IMR-90 (cell line): ENCODE measurements around the gene HHLA2. TPM values are rescaled to one million over a fixed set of nuclear protein-coding genes. Genes with fewer than 3 reads are reported as not detected.
A peak's percentile ranks its signal among the peaks of the same experiment; 100 is the strongest.

Experiments used
- ATAC-seq: fragments of 200-7000 bp; cut with Tn5 transposase; 2 replicates; pipeline ENCODE4 v1.9.1; 2020; ENCODE audit warnings: low read depth, mild to moderate bottlenecking, moderate library complexity
- BruUV-seq: library from RNA; stranded (reverse); fragments of 400-500 nt; replicated peaks from 2 replicates; lab custom pipeline; 2021; lab: Mats Ljungman, UMichigan
- CTCF ChIA-PET: fragments of 300-600 bp; formaldehyde crosslinking; extraction: SDS; loops from one replicate; lab custom pipeline; 2021; ENCODE audit warnings: antibody characterized with exemption; lab: Yijun Ruan, JAX
- POLR2A ChIA-PET: fragments of 300-600 bp; sonication (Branson Sonifier 250); formaldehyde crosslinking; loops from one replicate; lab custom pipeline; 2022; ENCODE audit warnings: antibody characterized with exemption; ENCODE audit not compliant: unreplicated experiment; lab: Charles Lee
- DNase-seq: peaks from one replicate; pipeline ENCODE4 v3.0.0; 2013
- H2AFZ ChIP-seq: replicated peaks from 2 replicates; pipeline ENCODE3; 2013; ENCODE audit warnings: low read length, mild to moderate bottlenecking; ENCODE audit not compliant: poor library complexity
- H2AK5ac ChIP-seq: 2 replicates; pipeline ENCODE4 v1.6.1; 2013; ENCODE audit warnings: low read depth, low read length, inconsistent platforms
- H2AK9ac ChIP-seq: replicated peaks from 2 replicates; pipeline ENCODE3; 2013; ENCODE audit warnings: mild to moderate bottlenecking, low read depth, low read length, moderate library complexity; ENCODE audit not compliant: poor library complexity
- H2BK120ac ChIP-seq: 2 replicates; pipeline ENCODE4 v1.6.1; 2013; ENCODE audit warnings: low read depth, low read length, inconsistent platforms
- H2BK15ac ChIP-seq: 3 replicates; pipeline ENCODE4 v1.6.1; 2013; ENCODE audit warnings: low read depth, low read length, inconsistent platforms
- H2BK20ac ChIP-seq: 2 replicates; pipeline ENCODE4 v1.6.1; 2013; ENCODE audit warnings: low read depth, mild to moderate bottlenecking, inconsistent platforms, low read length, moderate library complexity
- H2BK5ac ChIP-seq: 2 replicates; pipeline ENCODE4 v1.6.1; 2013; ENCODE audit warnings: mild to moderate bottlenecking, low read depth, low read length, inconsistent platforms; ENCODE audit not compliant: poor library complexity, severe bottlenecking
- H3K14ac ChIP-seq: replicated peaks from 2 replicates; pipeline ENCODE4 v1.6.1; 2013; ENCODE audit warnings: low read depth, low read length, inconsistent platforms
- H3K18ac ChIP-seq: 2 replicates; pipeline ENCODE4 v1.6.1; 2013; ENCODE audit warnings: low read depth, low read length, control low read depth
- H3K23ac ChIP-seq: 2 replicates; pipeline ENCODE4 v1.6.1; 2013; ENCODE audit warnings: low read depth, low read length, inconsistent platforms
- H3K27ac ChIP-seq: 2 replicates; pipeline ENCODE4 v1.5.1; 2013; ENCODE audit warnings: mild to moderate bottlenecking, control low read depth, low read length; ENCODE audit not compliant: insufficient read depth
- H3K27me3 ChIP-seq: 2 replicates; pipeline ENCODE4 v1.6.1; 2013; ENCODE audit warnings: low read length; ENCODE audit not compliant: control insufficient read depth, insufficient read depth
- H3K36me3 ChIP-seq: 2 replicates; pipeline ENCODE4 v1.6.1; 2013; ENCODE audit warnings: low read length, mixed read lengths; ENCODE audit not compliant: control insufficient read depth, insufficient read depth
- H3K4ac ChIP-seq: 2 replicates; pipeline ENCODE4 v1.6.1; 2013; ENCODE audit warnings: low read depth, low read length, inconsistent platforms
- H3K4me1 ChIP-seq: 2 replicates; pipeline ENCODE4 v1.6.1; 2013; ENCODE audit warnings: low read length, mixed read lengths; ENCODE audit not compliant: control insufficient read depth, insufficient read depth
- H3K4me2 ChIP-seq: 2 replicates; pipeline ENCODE4 v1.6.1; 2013; ENCODE audit warnings: low read depth, mild to moderate bottlenecking, control low read depth, low read length, moderate library complexity
- H3K4me3 ChIP-seq: 2 replicates; pipeline ENCODE4 v1.5.1; 2013; ENCODE audit warnings: low read depth, mild to moderate bottlenecking, control low read depth, low read length, moderate library complexity; ENCODE audit not compliant: insufficient read depth
- H3K56ac ChIP-seq: 2 replicates; pipeline ENCODE4 v1.6.1; 2013; ENCODE audit warnings: low read length, inconsistent platforms; ENCODE audit not compliant: insufficient read depth; ENCODE audit errors: extremely low read depth
- H3K79me1 ChIP-seq, 2 experiments: 2 replicates each; pipeline ENCODE4 v1.6.1; 2013; ENCODE audit warnings: low read length in 2 of 2, inconsistent platforms in 1 of 2, low read depth in 1 of 2
- H3K9ac ChIP-seq: 2 replicates; pipeline ENCODE4 v1.6.1; 2013; ENCODE audit warnings: low read depth, low read length, control low read depth
- H3K9me1 ChIP-seq: 2 replicates; pipeline ENCODE4 v1.6.1; 2013; ENCODE audit warnings: low read length, inconsistent platforms; ENCODE audit not compliant: insufficient read depth
- H3K9me3 ChIP-seq: 2 replicates; pipeline ENCODE4 v1.6.1; 2013; ENCODE audit warnings: low read length; ENCODE audit not compliant: control insufficient read depth, insufficient read depth
- H4K20me1 ChIP-seq: 2 replicates; pipeline ENCODE4 v1.6.1; 2013; ENCODE audit warnings: low read length, inconsistent platforms; ENCODE audit not compliant: insufficient read depth
- H4K5ac ChIP-seq: 2 replicates; pipeline ENCODE4 v1.6.1; 2013; ENCODE audit warnings: mild to moderate bottlenecking, low read depth, low read length, control low read depth
- H4K8ac ChIP-seq, 2 experiments: 2 replicates each; pipeline ENCODE4 v1.6.1; 2013; ENCODE audit warnings: low read depth in 2 of 2, low read length in 2 of 2, control low read depth in 1 of 2, inconsistent platforms in 1 of 2
- H4K91ac ChIP-seq: 2 replicates; pipeline ENCODE4 v1.6.1; 2013; ENCODE audit warnings: low read depth, low read length, inconsistent platforms; ENCODE audit not compliant: insufficient read depth
- CEBPB ChIP-seq: IDR thresholded peaks from 2 replicates; pipeline ENCODE4 v1.6.1; 2012; ENCODE audit warnings: low read depth, low read length, improper control_type of control experiment
- MAFK ChIP-seq: IDR thresholded peaks from 2 replicates; pipeline ENCODE4 v1.6.1; 2012; ENCODE audit warnings: low read depth, low read length, improper control_type of control experiment
- WGBS, 2 experiments: methylation state at CpG; one replicate each; pipeline versions ENCODE4 v1.1.5 to v1.1.7; 2013; ENCODE audit warnings: missing lambda C conversion rate in 2 of 2; ENCODE audit not compliant: insufficient read length in 1 of 2; ENCODE audit errors: extremely low coverage in 2 of 2; 5-methylcytosine and 5-hydroxymethylcytosine counted together
- dilution Hi-C: fragments of 300-500 bp; cut with HindIII; formaldehyde crosslinking; loops from one replicate; pipeline ENCODE4 v1.14.3; 2018; ENCODE audit warnings: low sequenced_read_pairs; ENCODE audit not compliant: unreplicated experiment
- in situ Hi-C: fragments of 300-500 bp; cut with MboI; formaldehyde crosslinking; loops from 3 replicates; pipeline ENCODE4 v1.14.3; 2019; ENCODE audit warnings: low sequenced_read_pairs, inconsistent platforms, mixed read lengths
- intact Hi-C: fragments of 100-400 bp; cut with micrococcal nuclease; formaldehyde crosslinking; loops from 2 replicates; pipeline ENCODE4 v1.10.0; 2022
- polyA plus RNA-seq, 3 experiments: library from polyadenylated mRNA; depleted of rRNA; stranded (reverse); fragments of >200 nt; gene quantifications; 2 replicates each; pipeline ENCODE4 v1.2.3, GENCODE V29; 2012; ENCODE audit warnings: low replicate concordance in 1 of 3
- total RNA-seq: library from RNA; depleted of rRNA; stranded (reverse); fragments of >200 nt; gene quantifications from 2 replicates; pipeline ENCODE4 v1.2.3, GENCODE V29; 2012
- TF ChIP-seq, protein P1 (sequence below): fragments of 150-350 bp; IDR thresholded peaks from 2 replicates; pipeline ENCODE4 v1.6.1; 2016; ENCODE audit warnings: low read depth, mild to moderate bottlenecking, low read length, moderate library complexity, borderline replicate concordance

The HHLA2 gene
- total and polyA plus RNA-seq, 2 of the 4 experiments (the other 2 are of a cell fraction): not detected

DNA sequence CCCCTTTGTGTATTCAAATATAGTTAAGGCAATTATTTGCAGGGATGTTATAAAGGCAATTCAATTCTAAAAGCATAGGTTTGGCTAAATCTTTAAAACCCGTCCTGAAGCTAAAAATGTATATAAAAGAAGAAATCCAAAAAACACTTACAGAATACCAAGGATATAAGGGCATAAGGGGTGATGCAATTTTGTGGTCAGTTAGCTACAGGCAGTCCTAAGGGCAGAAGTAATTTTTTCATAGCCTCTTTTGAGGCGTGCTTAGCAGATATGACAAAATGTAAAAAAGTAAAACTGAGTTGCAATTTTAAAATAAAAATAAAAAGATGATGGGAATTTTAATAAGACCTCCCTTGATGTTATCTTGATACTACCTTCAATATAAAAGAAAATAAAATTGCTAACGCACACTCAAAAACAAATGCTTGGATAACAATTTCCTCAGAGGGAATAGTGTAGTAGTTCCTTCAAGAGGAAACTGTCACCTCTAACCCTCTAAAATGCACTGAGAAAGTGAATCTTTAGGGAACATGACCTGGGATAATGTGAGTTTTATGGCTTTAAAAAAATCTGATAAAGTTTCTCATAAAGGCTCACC is 109.8 kb downstream of the HHLA2 start:
- no peak overlapping the region for H3K4ac ChIP-seq
- ChIA-PET POLR2A (no interaction called here), CTCF (interaction anchor here (0.8 to 1.0 kb wide), 2 partner anchors 71 to 467 kb away, joined by 3 to 4 read pairs; no protein-coding TSS in a partner anchor)
- no peak overlapping the region for H2BK20ac ChIP-seq
- in situ Hi-C loops (no loop called here), dilution Hi-C loops (no loop called here), intact Hi-C loops (loop anchor here (1.0 to 10.0 kb wide), 6 partner anchors 251 to 729 kb away; no protein-coding TSS in a partner anchor)
- no peak overlapping the region for H4K8ac ChIP-seq
- no peaks in the 10 kb centered on the region for H3K9me3 ChIP-seq
- H2AK5ac ChIP-seq: no peak overlapping the region
- H3K4me1 ChIP-seq: no peaks in the 10 kb centered on the region
- H2BK120ac ChIP-seq: no peak overlapping the region
- no peak overlapping the region for H3K18ac ChIP-seq
- DNase-seq (peak; percentile 60), ATAC-seq (peak; percentile 36; the same call in 1 of the 2 replicates)
- no peak overlapping the region for H3K56ac ChIP-seq
- no peak overlapping the region for H3K23ac ChIP-seq
- H3K27me3 ChIP-seq: no peaks in the 10 kb centered on the region; the same call in 1 of the 2 replicates
- H4K20me1 ChIP-seq: no peaks in the 10 kb centered on the region
- no peak overlapping the region for H3K4me2 ChIP-seq
- no peak overlapping the region for H2BK15ac ChIP-seq
- H3K79me1 ChIP-seq: no peaks in the 10 kb centered on the region
- TF ChIP-seq CEBPB: peak; percentile 62; the same call in 1 of the 2 replicates
- no peak for TF ChIP-seq MAFK
- TF ChIP-seq, protein P1, sequence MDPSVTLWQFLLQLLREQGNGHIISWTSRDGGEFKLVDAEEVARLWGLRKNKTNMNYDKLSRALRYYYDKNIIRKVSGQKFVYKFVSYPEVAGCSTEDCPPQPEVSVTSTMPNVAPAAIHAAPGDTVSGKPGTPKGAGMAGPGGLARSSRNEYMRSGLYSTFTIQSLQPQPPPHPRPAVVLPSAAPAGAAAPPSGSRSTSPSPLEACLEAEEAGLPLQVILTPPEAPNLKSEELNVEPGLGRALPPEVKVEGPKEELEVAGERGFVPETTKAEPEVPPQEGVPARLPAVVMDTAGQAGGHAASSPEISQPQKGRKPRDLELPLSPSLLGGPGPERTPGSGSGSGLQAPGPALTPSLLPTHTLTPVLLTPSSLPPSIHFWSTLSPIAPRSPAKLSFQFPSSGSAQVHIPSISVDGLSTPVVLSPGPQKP: no peak
- H3K14ac ChIP-seq: no peak overlapping the region
- no peak overlapping the region for H3K27ac ChIP-seq
- no peaks in the 10 kb centered on the region; the same call in 1 of the 2 replicates for H3K9me1 ChIP-seq
- WGBS, 2 experiments: no CpG with 5 or more reads among the region's 3 CpGs
- no peak overlapping the region for H4K91ac ChIP-seq
- H2BK5ac ChIP-seq: no peak overlapping the region
- no peak overlapping the region for H2AFZ ChIP-seq
- no peak overlapping the region for H3K4me3 ChIP-seq
- no TSS peak for BruUV-seq
- H2AK9ac ChIP-seq: no peak overlapping the region
- H3K9ac ChIP-seq: no peak overlapping the region
- H4K5ac ChIP-seq: no peak overlapping the region
- H3K36me3 ChIP-seq: no peaks in the 10 kb centered on the region
